Measurements from ENCODE around the gene CHL1.
A peak's percentile ranks its signal among the peaks of the same experiment; 100 is the strongest.

CHL1 gene

GRCh38 chr3:196311-197148, at the start of gene CHL1:
Gene CHL1, plus strand, starts transcription at chr3:196763. Its CDS starts 123,014 bp downstream, at chr3:319777.
- Histone ChIP-seq H3K9me3 (ENCODE audit: insufficient read depth, low read depth, low read length) (no peaks in the 10 kb centered on the region), H3K4me1 (ENCODE audit: insufficient read depth, low read length) (no peaks in the 10 kb centered on the region), H3K27ac (ENCODE audit: low read length) (no peak within 1 kb of the TSS), H3K27me3 (ENCODE audit: insufficient read depth, low read length) (peaks cover 82% of the 10 kb centered on the region), H3K36me3 (ENCODE audit: insufficient read depth, low read depth, low read length) (no peaks in the 10 kb centered on the region), H3K4me3 (ENCODE audit: low read length) (peak within 1 kb of the TSS; percentile 71), H3K9ac (ENCODE audit: low read depth, low read length) (no peak within 1 kb of the TSS; the same call in 1 of the 2 replicates)

- Histone ChIP-seq H3K36me3 (ENCODE audit: insufficient read depth, low read depth, low read length) (no peaks in the 10 kb centered on the region), H3K9me3 (ENCODE audit: insufficient read depth, low read depth, low read length) (no peaks in the 10 kb centered on the region), H3K27me3 (ENCODE audit: insufficient read depth, low read length) (no peaks in the 10 kb centered on the region), H3K9ac (ENCODE audit: low read depth, low read length) (no peak overlapping the region), H3K27ac (ENCODE audit: low read length) (no peak overlapping the region), H3K4me3 (ENCODE audit: low read length) (no peak overlapping the region), H3K4me1 (ENCODE audit: insufficient read depth, low read length) (no peaks in the 10 kb centered on the region)
These were observed 44.9 kb upstream of the CHL1 start for GRCh38 chr3:151614-152189.

- Histone ChIP-seq H3K27me3 (ENCODE audit: insufficient read depth, low read length) (no peaks in the 10 kb centered on the region), H3K9me3 (ENCODE audit: insufficient read depth, low read depth, low read length) (no peaks in the 10 kb centered on the region), H3K27ac (ENCODE audit: low read length) (no peak overlapping the region), H3K4me1 (ENCODE audit: insufficient read depth, low read length) (no peaks in the 10 kb centered on the region), H3K9ac (ENCODE audit: low read depth, low read length) (no peak overlapping the region), H3K36me3 (ENCODE audit: insufficient read depth, low read depth, low read length) (no peaks in the 10 kb centered on the region), H3K4me3 (ENCODE audit: low read length) (no peak overlapping the region)
These were observed 36.6 kb upstream of the CHL1 start for GRCh38 chr3:159974-160373.

DNA sequence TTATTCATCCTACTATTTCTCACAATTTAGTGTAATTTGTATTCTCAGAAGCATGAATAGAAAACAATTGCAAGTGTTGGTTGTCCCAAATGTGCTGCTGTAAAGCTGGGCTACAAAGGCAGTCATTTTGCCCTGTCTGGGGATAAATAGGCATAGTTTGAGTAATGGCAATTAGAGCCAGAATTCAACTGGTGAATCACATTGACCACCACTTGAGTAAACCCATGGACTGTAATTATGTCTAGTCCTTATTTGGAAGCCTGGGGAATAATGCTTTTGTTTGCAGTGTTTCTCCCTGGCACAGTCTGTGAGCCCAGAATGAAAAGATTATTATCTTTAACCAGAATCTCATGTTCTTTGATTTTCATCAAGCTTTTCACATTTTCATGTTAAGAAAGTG, 30.5 kb upstream of the CHL1 start:
- Histone ChIP-seq H3K27ac (ENCODE audit: low read length) (no peak overlapping the region), H3K4me1 (ENCODE audit: insufficient read depth, low read length) (no peaks in the 10 kb centered on the region), H3K36me3 (ENCODE audit: insufficient read depth, low read depth, low read length) (no peaks in the 10 kb centered on the region), H3K27me3 (ENCODE audit: insufficient read depth, low read length) (no peaks in the 10 kb centered on the region), H3K4me3 (ENCODE audit: low read length) (no peak overlapping the region), H3K9me3 (ENCODE audit: insufficient read depth, low read depth, low read length) (no peaks in the 10 kb centered on the region), H3K9ac (ENCODE audit: low read depth, low read length) (no peak overlapping the region)

DNA sequence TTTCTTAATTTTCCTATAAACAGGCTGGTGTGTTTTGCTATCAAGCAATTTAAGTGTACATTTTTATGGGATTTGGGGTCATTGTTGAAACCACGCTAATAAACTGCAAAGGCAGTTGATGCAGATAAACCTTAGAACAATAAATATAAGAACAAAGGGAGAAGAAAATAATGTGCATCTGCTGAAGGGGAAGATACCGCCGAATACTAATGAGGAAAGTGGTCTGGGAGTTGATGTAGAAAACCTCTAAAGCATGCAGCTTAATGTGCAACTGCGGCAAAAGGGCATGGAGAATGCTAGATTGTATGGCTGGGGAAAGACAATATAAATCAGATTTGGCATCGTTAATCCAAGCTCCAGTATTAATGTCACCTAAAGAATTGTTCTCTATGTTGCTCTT, 29.8 kb upstream of the CHL1 start:
- no peak overlapping the region for H3K4me3 ChIP-seq (ENCODE audit: low read length)
- no peak overlapping the region for H3K27ac ChIP-seq (ENCODE audit: low read length)
- H3K36me3 ChIP-seq (ENCODE audit: insufficient read depth, low read depth, low read length), result no peaks in the 10 kb centered on the region
- no peaks in the 10 kb centered on the region for H3K9me3 ChIP-seq (ENCODE audit: insufficient read depth, low read depth, low read length)
- no peaks in the 10 kb centered on the region for H3K4me1 ChIP-seq (ENCODE audit: insufficient read depth, low read length)
- no peak overlapping the region for H3K9ac ChIP-seq (ENCODE audit: low read depth, low read length)
- no peaks in the 10 kb centered on the region for H3K27me3 ChIP-seq (ENCODE audit: insufficient read depth, low read length)

GRCh38 chr3:173886-174285, 22.7 kb upstream of the CHL1 start:
- Histone ChIP-seq H3K4me3 (ENCODE audit: low read length) (no peak overlapping the region), H3K36me3 (ENCODE audit: insufficient read depth, low read depth, low read length) (no peaks in the 10 kb centered on the region), H3K9me3 (ENCODE audit: insufficient read depth, low read depth, low read length) (no peaks in the 10 kb centered on the region), H3K27ac (ENCODE audit: low read length) (no peak overlapping the region), H3K4me1 (ENCODE audit: insufficient read depth, low read length) (no peaks in the 10 kb centered on the region), H3K27me3 (ENCODE audit: insufficient read depth, low read length) (no peaks in the 10 kb centered on the region), H3K9ac (ENCODE audit: low read depth, low read length) (no peak overlapping the region)

- Histone ChIP-seq H3K4me3 (ENCODE audit: low read length) (no peak overlapping the region), H3K27me3 (ENCODE audit: insufficient read depth, low read length) (no peaks in the 10 kb centered on the region), H3K36me3 (ENCODE audit: insufficient read depth, low read depth, low read length) (no peaks in the 10 kb centered on the region), H3K9me3 (ENCODE audit: insufficient read depth, low read depth, low read length) (no peaks in the 10 kb centered on the region), H3K27ac (ENCODE audit: low read length) (no peak overlapping the region), H3K4me1 (ENCODE audit: insufficient read depth, low read length) (no peaks in the 10 kb centered on the region), H3K9ac (ENCODE audit: low read depth, low read length) (no peak overlapping the region)
These were observed 11.6 kb upstream of the CHL1 start for GRCh38 chr3:184976-185375.

- no peaks in the 10 kb centered on the region for H3K4me1 ChIP-seq (ENCODE audit: insufficient read depth, low read length)
- H3K27me3 ChIP-seq (ENCODE audit: insufficient read depth, low read length), result peaks cover 41% of the 10 kb centered on the region
- H3K9me3 ChIP-seq (ENCODE audit: insufficient read depth, low read depth, low read length), result no peaks in the 10 kb centered on the region
- no peak overlapping the region for H3K9ac ChIP-seq (ENCODE audit: low read depth, low read length)
- no peak overlapping the region for H3K27ac ChIP-seq (ENCODE audit: low read length)
- no peak overlapping the region for H3K4me3 ChIP-seq (ENCODE audit: low read length)
- no peaks in the 10 kb centered on the region for H3K36me3 ChIP-seq (ENCODE audit: insufficient read depth, low read depth, low read length)
These were observed 4.2 kb upstream of the CHL1 start for GRCh38 chr3:192215-192929.

DNA sequence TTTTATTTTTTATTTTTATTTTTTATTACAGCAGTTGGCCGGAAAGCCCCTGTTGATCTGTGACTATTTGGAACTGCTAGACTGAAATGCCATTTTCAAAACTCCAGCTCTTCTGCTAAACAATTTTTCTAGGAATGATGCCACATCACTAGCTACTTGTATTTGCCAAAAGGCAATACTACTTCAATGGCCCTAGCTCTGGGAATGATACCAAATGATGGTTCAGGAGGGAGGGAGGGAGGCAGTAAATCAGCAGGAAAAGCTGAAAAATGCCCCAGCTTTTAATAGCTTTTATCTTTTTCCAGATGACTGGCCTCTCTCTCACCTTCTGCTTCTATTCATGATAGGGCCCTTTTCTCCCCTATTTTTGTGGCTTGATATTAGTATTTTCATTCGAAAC, 2.6 kb upstream of the CHL1 start:
- H3K4me1 ChIP-seq (ENCODE audit: insufficient read depth, low read length), result no peaks in the 10 kb centered on the region
- no peaks in the 10 kb centered on the region for H3K36me3 ChIP-seq (ENCODE audit: insufficient read depth, low read depth, low read length)
- H3K9ac ChIP-seq (ENCODE audit: low read depth, low read length), result no peak overlapping the region
- H3K27ac ChIP-seq (ENCODE audit: low read length), result no peak overlapping the region
- H3K9me3 ChIP-seq (ENCODE audit: insufficient read depth, low read depth, low read length), result no peaks in the 10 kb centered on the region
- H3K27me3 ChIP-seq (ENCODE audit: insufficient read depth, low read length), result peaks cover 57% of the 10 kb centered on the region
- no peak overlapping the region for H3K4me3 ChIP-seq (ENCODE audit: low read length)

DNA sequence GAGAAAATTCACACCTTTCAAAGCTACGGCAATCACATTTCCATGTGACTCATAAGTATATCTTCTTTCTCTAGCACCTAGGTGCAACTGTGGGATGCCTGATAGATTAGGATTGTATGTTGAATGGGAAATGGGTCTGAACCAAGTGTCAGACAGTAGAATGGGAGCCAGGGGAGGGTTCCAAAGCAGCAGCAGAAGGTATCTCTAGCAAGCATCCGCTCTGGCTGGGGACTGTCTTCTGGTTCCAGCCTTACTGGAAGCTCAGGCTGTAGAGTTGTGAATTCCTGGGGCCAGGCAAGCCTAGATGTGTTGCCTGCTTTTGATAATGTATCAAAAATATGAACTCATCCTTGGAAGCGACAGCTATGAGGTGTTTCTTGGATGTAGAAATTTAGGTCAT, 2.1 kb upstream of the CHL1 start:
- no peaks in the 10 kb centered on the region for H3K9me3 ChIP-seq (ENCODE audit: insufficient read depth, low read depth, low read length)
- H3K36me3 ChIP-seq (ENCODE audit: insufficient read depth, low read depth, low read length), result no peaks in the 10 kb centered on the region
- H3K27me3 ChIP-seq (ENCODE audit: insufficient read depth, low read length), result peaks cover 62% of the 10 kb centered on the region

GRCh38 chr3:195666-196065, 897 bp upstream of the CHL1 start:
- Histone ChIP-seq H3K27me3 (ENCODE audit: insufficient read depth, low read length) (peaks cover 74% of the 10 kb centered on the region), H3K9ac (ENCODE audit: low read depth, low read length) (no peak overlapping the region), H3K4me3 (ENCODE audit: low read length) (no peak overlapping the region), H3K27ac (ENCODE audit: low read length) (no peak overlapping the region), H3K9me3 (ENCODE audit: insufficient read depth, low read depth, low read length) (no peaks in the 10 kb centered on the region), H3K36me3 (ENCODE audit: insufficient read depth, low read depth, low read length) (no peaks in the 10 kb centered on the region), H3K4me1 (ENCODE audit: insufficient read depth, low read length) (no peaks in the 10 kb centered on the region)

More for the DNA sequence above, 2.1 kb upstream of the CHL1 start:
- Histone ChIP-seq H3K4me1 (ENCODE audit: insufficient read depth, low read length) (no peaks in the 10 kb centered on the region), H3K9ac (ENCODE audit: low read depth, low read length) (no peak overlapping the region), H3K27ac (ENCODE audit: low read length) (no peak overlapping the region), H3K4me3 (ENCODE audit: low read length) (no peak overlapping the region)

All from iPS-20b (cell line).